Cardiac fibroblast (primary cell): ENCODE results near the gene PAFAH1B2.

Source experiments
- DNase-seq, 2 donors: peaks; one replicate each; pipeline versions ENCODE4 v3.0.0 to v3.0.0-alpha.2; 2010; ENCODE audit warnings: low read depth in 2 of 2
- H3K4me3 ChIP-seq, 2 donors: replicated peaks in 1 of 2; 1 replicate in 1 of 2; 2 replicates in 1 of 2; pipeline ENCODE4 v1.5.1; 2011; ENCODE audit warnings: low read depth in 2 of 2, low read length in 2 of 2, mild to moderate bottlenecking in 2 of 2, moderate library complexity in 1 of 2
- TF ChIP-seq, protein P1 (sequence below): IDR thresholded peaks from one replicate; pipeline ENCODE4 v1.5.1; 2011; ENCODE audit warnings: low read depth, mild to moderate bottlenecking, low read length, inconsistent platforms

Gene PAFAH1B2

GRCh38 chr11:117195761-117196160 lies 51.7 kb downstream of the PAFAH1B2 start:
- no peak for DNase-seq
- TF ChIP-seq, protein P1, sequence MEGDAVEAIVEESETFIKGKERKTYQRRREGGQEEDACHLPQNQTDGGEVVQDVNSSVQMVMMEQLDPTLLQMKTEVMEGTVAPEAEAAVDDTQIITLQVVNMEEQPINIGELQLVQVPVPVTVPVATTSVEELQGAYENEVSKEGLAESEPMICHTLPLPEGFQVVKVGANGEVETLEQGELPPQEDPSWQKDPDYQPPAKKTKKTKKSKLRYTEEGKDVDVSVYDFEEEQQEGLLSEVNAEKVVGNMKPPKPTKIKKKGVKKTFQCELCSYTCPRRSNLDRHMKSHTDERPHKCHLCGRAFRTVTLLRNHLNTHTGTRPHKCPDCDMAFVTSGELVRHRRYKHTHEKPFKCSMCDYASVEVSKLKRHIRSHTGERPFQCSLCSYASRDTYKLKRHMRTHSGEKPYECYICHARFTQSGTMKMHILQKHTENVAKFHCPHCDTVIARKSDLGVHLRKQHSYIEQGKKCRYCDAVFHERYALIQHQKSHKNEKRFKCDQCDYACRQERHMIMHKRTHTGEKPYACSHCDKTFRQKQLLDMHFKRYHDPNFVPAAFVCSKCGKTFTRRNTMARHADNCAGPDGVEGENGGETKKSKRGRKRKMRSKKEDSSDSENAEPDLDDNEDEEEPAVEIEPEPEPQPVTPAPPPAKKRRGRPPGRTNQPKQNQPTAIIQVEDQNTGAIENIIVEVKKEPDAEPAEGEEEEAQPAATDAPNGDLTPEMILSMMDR: no peak
- H3K4me3 ChIP-seq: no peak overlapping the region

DNA sequence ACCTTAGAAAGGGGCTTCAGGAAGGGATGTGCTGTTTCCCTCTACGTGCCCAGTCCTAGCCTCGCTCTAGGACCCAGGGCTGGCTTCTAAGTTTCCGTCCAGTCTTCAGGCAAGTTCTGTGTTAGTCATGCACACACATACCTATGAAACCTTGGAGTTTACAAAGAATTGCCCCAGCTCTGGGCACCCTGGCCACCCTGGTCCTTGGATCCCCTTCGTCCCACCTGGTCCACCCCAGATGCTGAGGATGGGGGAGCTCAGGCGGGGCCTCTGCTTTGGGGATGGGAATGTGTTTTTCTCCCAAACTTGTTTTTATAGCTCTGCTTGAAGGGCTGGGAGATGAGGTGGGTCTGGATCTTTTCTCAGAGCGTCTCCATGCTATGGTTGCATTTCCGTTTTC lies 52.9 kb downstream of the PAFAH1B2 start:
- DNase-seq: no peak
- no peak overlapping the region for H3K4me3 ChIP-seq
- TF ChIP-seq, protein P1: no peak

DNA sequence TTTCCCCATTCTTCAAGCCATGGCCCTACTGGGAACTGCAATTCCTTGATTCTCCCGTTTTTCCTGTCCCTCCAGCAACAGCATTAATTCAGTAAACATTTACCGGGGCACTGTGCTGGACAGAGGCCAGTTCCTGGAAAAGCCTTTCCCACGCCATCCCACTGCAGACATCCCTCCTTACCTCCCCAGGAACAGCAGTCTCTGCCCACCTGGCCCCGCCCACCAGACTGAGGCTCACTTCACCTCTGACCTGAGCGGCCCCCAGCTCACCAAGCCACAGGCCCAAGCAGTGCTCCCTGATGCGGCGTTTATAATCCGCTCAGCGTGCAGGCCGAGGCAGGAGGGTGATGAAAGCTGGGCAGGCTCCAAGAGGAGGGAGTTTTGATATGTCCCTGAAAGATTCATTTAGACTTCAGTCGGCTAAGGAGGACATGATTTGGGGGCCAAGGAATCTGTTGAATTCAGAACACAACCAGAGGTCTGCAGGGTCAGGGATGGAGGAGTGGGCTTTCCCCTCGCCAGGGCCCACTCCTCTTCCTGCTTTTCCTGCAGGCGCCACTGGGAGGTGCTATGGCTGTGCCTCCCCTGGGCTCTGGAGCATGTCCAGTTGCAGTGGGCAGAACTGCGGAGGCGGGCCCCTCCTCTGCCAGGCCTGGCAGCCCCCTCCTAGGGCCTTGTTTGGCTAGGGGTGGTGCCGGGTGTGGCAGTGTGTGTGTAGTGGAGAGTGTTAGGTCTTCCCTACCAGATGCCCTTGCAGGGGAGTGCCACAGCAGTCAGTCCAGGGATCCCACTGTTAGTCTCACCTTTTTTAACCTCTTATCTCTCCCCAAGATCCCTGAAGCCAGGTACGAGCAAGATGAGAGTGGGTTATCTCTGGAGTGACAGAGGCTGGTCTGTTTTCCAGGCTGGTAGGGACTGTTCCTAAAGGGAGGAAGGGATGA lies 53.7 kb downstream of the PAFAH1B2 start:
- TF ChIP-seq, protein P1: peak; percentile 75
- DNase-seq: peak; percentile 57 to 78

DNA sequence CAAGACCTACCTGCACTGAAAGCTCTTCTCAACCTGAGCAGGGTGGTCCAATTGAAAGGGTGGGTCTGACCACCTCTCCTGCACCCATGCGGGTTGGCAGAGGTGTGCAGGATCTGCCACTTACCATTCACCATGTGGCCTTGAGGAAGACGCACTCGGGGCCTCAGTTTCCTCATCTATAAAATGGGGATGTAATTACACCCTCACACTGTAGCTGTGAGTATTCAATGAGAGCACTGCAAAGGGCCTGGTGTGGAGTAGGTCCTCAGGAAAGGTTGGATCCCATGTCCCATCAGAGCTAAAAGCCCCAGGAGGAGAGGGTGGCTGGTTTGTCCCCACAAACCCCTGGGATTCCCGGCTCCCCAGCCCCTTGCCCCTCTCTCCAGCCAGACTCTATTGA lies 54.5 kb downstream of the PAFAH1B2 start:
- DNase-seq: no peak
- H3K4me3 ChIP-seq: peak overlapping the region; percentile 64 to 75
- TF ChIP-seq, protein P1: no peak

More for the DNA sequence above, 53.7 kb downstream of the PAFAH1B2 start:
- H3K4me3 ChIP-seq: peak overlapping the region in 1 of 2 donors; percentile 75

DNA sequence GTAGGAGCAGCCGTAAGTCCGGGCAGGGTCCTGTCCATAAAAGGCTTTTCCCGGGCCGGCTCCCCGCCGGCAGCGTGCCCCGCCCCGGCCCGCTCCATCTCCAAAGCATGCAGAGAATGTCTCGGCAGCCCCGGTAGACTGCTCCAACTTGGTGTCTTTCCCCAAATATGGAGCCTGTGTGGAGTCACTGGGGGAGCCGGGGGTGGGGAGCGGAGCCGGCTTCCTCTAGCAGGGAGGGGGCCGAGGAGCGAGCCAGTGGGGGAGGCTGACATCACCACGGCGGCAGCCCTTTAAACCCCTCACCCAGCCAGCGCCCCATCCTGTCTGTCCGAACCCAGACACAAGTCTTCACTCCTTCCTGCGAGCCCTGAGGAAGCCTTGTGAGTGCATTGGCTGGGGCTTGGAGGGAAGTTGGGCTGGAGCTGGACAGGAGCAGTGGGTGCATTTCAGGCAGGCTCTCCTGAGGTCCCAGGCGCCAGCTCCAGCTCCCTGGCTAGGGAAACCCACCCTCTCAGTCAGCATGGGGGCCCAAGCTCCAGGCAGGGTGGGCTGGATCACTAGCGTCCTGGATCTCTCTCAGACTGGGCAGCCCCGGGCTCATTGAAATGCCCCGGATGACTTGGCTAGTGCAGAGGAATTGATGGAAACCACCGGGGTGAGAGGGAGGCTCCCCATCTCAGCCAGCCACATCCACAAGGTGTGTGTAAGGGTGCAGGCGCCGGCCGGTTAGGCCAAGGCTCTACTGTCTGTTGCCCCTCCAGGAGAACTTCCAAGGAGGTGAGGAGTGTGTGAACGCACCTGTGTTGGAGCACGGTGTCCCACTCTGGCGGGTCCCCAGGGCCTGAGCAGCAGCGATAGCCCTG lies 55.2 kb downstream of the PAFAH1B2 start, which contains the start of gene TAGLN:
Gene TAGLN (plus strand): TSS at position 318 of the 863 bp plus-strand sequence. CDS start 3,644 bp downstream, outside the sequence.
- TF ChIP-seq, protein P1: no peak
- peak; percentile 96 to 97 for DNase-seq
- H3K4me3 ChIP-seq: peak within 1 kb of the TSS; percentile 64 to 75

DNA sequence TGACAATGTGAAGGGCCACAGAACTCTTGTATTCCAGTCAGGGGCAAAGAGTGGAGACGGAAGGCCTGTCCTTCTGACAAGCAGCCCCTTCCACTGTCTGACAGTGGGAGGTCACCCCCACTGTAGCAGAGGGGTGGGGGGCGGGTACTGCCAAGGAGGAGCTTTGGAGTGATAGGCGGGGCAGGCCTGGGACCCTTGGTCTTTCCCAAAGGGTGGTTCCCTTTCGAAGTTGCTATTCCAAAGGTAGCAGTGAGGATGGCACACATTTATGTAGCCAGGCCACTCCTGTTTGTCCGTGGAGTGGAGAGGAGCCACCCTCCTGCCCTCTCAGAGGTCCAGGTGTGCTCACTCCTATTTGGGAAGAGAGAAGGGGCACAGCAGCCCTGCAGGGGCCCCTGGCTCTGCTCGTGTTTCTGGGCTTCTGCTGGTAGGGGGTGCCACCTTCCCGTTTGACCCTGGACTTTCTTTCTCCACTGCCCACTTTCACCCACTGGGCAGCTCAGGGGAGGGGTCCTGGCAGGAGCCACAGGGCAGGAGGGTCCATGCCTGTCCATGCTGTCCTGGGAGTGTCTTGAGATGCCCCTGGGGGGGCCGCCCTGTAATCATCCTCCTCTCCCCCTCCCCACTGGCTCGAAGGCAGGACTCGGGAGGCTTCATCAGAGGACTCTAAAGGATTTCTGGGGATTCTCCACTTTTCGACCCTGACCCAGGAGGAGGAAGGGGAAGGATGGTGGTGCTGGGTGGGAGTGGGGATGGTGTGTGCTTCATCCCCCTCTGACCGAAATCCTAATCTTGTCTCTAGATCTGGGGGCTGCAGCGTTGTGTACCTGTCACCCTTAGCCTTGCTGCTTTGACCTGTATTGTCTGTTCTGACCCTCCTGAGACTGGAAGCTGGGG lies 56.1 kb downstream of the PAFAH1B2 start:
- TF ChIP-seq, protein P1: no peak
- DNase-seq: peak in 1 of 2 donors; percentile 54
- peak overlapping the region; percentile 64 to 75 for H3K4me3 ChIP-seq
